KMS-11 (cell line): ENCODE results near the gene TRMU.

ENCODE experiments used
- H2AFZ ChIP-seq: fragments of 200-600 bp; sonication (generic); 2 replicates; pipeline ENCODE4 v1.6.1; 2016; ENCODE audit warnings: antibody characterized with exemption, mixed run types, low read depth
- H3K27ac ChIP-seq: fragments of 200-600 bp; sonication (generic); 2 replicates; pipeline ENCODE4 v1.6.1; 2016; ENCODE audit warnings: mild to moderate bottlenecking, mixed run types
- H3K27me3 ChIP-seq: fragments of 200-600 bp; sonication (generic); 2 replicates; pipeline ENCODE4 v1.6.1; 2017; ENCODE audit warnings: mild to moderate bottlenecking, low read depth, mixed run types, moderate library complexity; ENCODE audit not compliant: insufficient read depth
- H3K36me3 ChIP-seq: fragments of 200-600 bp; sonication (generic); 2 replicates; pipeline ENCODE4 v1.6.1; 2017; ENCODE audit warnings: mild to moderate bottlenecking, mixed run types; ENCODE audit not compliant: insufficient read depth
- H3K4me1 ChIP-seq: fragments of 200-600 bp; sonication (generic); 2 replicates; pipeline ENCODE4 v1.6.1; 2016; ENCODE audit warnings: mild to moderate bottlenecking, low read depth, mixed run types; ENCODE audit not compliant: poor library complexity, severe bottlenecking
- H3K4me2 ChIP-seq: fragments of 200-600 bp; sonication (generic); 2 replicates; pipeline ENCODE4 v1.7.0; 2016; ENCODE audit warnings: mild to moderate bottlenecking, mixed run types
- H3K4me3 ChIP-seq: fragments of 200-600 bp; sonication (generic); IDR thresholded peaks from 2 replicates; pipeline ENCODE4 v1.6.1; 2017; ENCODE audit warnings: low read depth, low read length, mixed read lengths; ENCODE audit not compliant: insufficient read depth
- H3K79me2 ChIP-seq: fragments of 200-600 bp; sonication (generic); 2 replicates; pipeline ENCODE4 v1.6.1; 2016; ENCODE audit warnings: low read depth, mixed run types; ENCODE audit not compliant: insufficient read depth
- H3K9ac ChIP-seq: fragments of 200-600 bp; sonication (generic); 2 replicates; pipeline ENCODE4 v1.6.1; 2016; ENCODE audit warnings: mild to moderate bottlenecking, mixed run types
- H4K20me1 ChIP-seq: fragments of 200-600 bp; sonication (generic); 2 replicates; pipeline ENCODE4 v1.6.1; 2016; ENCODE audit warnings: mild to moderate bottlenecking, mixed run types; ENCODE audit not compliant: insufficient read depth
- CTCF ChIP-seq: fragments of 200-600 bp; sonication (generic); conservative IDR thresholded peaks from 2 replicates; pipeline ENCODE4 v1.6.1; 2017; ENCODE audit warnings: low read depth, mild to moderate bottlenecking, antibody characterized with exemption, low read length, moderate library complexity, mixed read lengths

Gene TRMU

GRCh38 chr22:46318576-46318975 is 16.9 kb upstream of the TRMU start:
- Histone ChIP-seq H3K4me1 (peaks cover 8% of the 10 kb centered on the region), H4K20me1 (no peaks in the 10 kb centered on the region), H3K27me3 (no peaks in the 10 kb centered on the region), H2AFZ (no peak overlapping the region), H3K9ac (no peak overlapping the region), H3K27ac (no peak overlapping the region), H3K4me3 (no peak overlapping the region), H3K36me3 (no peaks in the 10 kb centered on the region), H3K4me2 (no peak overlapping the region), H3K79me2 (no peaks in the 10 kb centered on the region)
- TF ChIP-seq CTCF = no peak

- Histone ChIP-seq H4K20me1 (no peaks in the 10 kb centered on the region), H3K27ac (no peak overlapping the region), H3K79me2 (no peaks in the 10 kb centered on the region), H3K4me2 (no peak overlapping the region), H3K4me3 (no peak overlapping the region), H3K27me3 (no peaks in the 10 kb centered on the region), H2AFZ (no peak overlapping the region), H3K4me1 (peaks cover under 1% of the 10 kb centered on the region), H3K36me3 (no peaks in the 10 kb centered on the region), H3K9ac (no peak overlapping the region)
- no peak for TF ChIP-seq CTCF
Measured at GRCh38 chr22:46319319-46319718, 16.2 kb upstream of the TRMU start.

- no peak overlapping the region for H3K9ac ChIP-seq
- H3K27ac ChIP-seq = no peak overlapping the region
- H2AFZ ChIP-seq = no peak overlapping the region
- no peaks in the 10 kb centered on the region for H3K27me3 ChIP-seq
- no peak overlapping the region for H3K4me3 ChIP-seq
- H4K20me1 ChIP-seq = no peaks in the 10 kb centered on the region
- H3K36me3 ChIP-seq = no peaks in the 10 kb centered on the region
- no peak for TF ChIP-seq CTCF
- H3K4me1 ChIP-seq = no peaks in the 10 kb centered on the region
- H3K79me2 ChIP-seq = no peaks in the 10 kb centered on the region
- H3K4me2 ChIP-seq = no peak overlapping the region
Measured at GRCh38 chr22:46320166-46320710, 15.3 kb upstream of the TRMU start.

GRCh38 chr22:46320716-46321386 is 14.7 kb upstream of the TRMU start:
- no peak for TF ChIP-seq CTCF
- Histone ChIP-seq H3K36me3 (no peaks in the 10 kb centered on the region; the same call in 1 of the 2 replicates), H4K20me1 (no peaks in the 10 kb centered on the region), H3K4me2 (no peak overlapping the region), H3K27me3 (no peaks in the 10 kb centered on the region), H2AFZ (no peak overlapping the region), H3K27ac (no peak overlapping the region), H3K9ac (no peak overlapping the region), H3K79me2 (no peaks in the 10 kb centered on the region), H3K4me1 (no peaks in the 10 kb centered on the region), H3K4me3 (no peak overlapping the region)
